Measurements from ENCODE around the gene MIER2.

MIER2 gene

DNA sequence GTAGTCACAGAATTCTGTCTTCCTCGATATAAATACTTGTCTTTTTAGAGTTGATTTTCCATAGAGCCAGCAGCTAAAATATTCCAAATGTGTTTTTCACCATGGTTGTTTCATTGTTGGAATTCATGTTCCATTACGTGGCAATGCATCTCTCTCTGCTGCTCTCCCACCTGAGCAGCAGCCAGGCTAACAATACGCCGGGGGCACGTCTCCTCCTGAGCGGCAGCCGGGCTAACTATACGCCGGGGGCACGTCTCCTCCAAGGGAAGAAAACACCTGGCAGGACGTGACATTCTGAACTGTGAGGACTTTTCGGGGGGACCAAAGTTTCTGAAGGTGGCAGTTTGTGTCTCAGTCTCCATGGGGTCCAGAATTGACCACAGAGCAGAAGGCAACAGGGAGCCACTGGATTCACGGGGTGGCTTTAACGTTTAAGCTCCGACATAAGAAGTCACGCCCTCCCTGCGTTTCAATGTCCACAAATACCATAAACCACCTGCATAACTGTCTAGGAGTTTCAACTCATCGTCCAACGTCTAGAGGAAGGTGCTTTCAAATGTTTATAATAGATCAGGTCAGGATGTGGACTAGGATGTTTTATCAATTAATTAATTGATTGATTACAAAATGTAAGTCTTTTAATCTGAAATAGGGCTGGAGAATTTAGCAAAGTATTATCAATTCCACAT is 68.5 kb downstream of the MIER2 start:
- Histone ChIP-seq H3K36me3 (ENCODE audit: insufficient read depth, low read length) (no peaks in the 10 kb centered on the region), H3K4me1 (ENCODE audit: insufficient read depth, low read length, severe bottlenecking) (no peaks in the 10 kb centered on the region), H3K4me3 (ENCODE audit: low read depth, low read length, poor library complexity, severe bottlenecking) (no peak overlapping the region), H3K27me3 (ENCODE audit: insufficient read depth, low read length) (no peaks in the 10 kb centered on the region; the same call in 1 of the 2 replicates), H3K27ac (ENCODE audit: low read depth, low read length, poor library complexity, severe bottlenecking) (no peak overlapping the region), H2AFZ (ENCODE audit: low read length) (no peak overlapping the region), H3K4me2 (ENCODE audit: low read length) (no peak overlapping the region), H3K79me2 (ENCODE audit: insufficient read depth, low read length) (no peaks in the 10 kb centered on the region), H3K9ac (ENCODE audit: low read length) (no peak overlapping the region), H3K9me2 (ENCODE audit: low read depth, low read length) (no peaks in the 10 kb centered on the region), H3K9me3 (ENCODE audit: low read length) (no peaks in the 10 kb centered on the region), H4K20me1 (ENCODE audit: insufficient read depth, low read length) (no peaks in the 10 kb centered on the region), H3F3A (ENCODE audit: insufficient read depth, low read length) (no peaks in the 10 kb centered on the region)
- TF ChIP-seq EZH2 (IDR thresholded peaks at IDR 0.05; ENCODE audit: borderline replicate concordance, low read length), result no peak
- TF ChIP-seq, protein P1, sequence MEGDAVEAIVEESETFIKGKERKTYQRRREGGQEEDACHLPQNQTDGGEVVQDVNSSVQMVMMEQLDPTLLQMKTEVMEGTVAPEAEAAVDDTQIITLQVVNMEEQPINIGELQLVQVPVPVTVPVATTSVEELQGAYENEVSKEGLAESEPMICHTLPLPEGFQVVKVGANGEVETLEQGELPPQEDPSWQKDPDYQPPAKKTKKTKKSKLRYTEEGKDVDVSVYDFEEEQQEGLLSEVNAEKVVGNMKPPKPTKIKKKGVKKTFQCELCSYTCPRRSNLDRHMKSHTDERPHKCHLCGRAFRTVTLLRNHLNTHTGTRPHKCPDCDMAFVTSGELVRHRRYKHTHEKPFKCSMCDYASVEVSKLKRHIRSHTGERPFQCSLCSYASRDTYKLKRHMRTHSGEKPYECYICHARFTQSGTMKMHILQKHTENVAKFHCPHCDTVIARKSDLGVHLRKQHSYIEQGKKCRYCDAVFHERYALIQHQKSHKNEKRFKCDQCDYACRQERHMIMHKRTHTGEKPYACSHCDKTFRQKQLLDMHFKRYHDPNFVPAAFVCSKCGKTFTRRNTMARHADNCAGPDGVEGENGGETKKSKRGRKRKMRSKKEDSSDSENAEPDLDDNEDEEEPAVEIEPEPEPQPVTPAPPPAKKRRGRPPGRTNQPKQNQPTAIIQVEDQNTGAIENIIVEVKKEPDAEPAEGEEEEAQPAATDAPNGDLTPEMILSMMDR (IDR thresholded peaks at IDR 0.05; ENCODE audit: low read length), result no peak

DNA sequence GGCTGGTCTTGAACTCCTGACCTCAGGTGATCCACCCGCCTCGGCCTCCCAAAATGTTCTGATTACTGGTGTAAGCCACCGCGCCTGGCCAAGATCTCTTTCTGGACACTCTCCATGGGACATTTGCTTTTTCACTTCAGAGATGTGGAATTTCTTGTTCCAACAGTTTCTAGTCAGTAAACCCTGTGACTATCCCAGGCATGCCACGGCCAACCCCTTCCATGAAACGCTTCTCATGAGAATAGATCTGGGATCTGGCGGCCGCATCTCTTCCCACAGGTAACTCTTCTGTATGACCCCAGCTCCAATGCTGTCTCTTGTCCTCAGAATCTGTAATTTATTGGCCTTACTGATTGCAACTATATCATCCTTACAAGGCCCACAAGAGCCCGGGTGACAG is 69.6 kb downstream of the MIER2 start:
- H3K27ac ChIP-seq (ENCODE audit: low read depth, low read length, poor library complexity, severe bottlenecking), result no peak overlapping the region
- H3K36me3 ChIP-seq (ENCODE audit: insufficient read depth, low read length), result no peaks in the 10 kb centered on the region
- no peak overlapping the region for H3K9ac ChIP-seq (ENCODE audit: low read length)
- no peaks in the 10 kb centered on the region for H3K9me3 ChIP-seq (ENCODE audit: low read length)
- TF ChIP-seq, protein P1 (IDR thresholded peaks at IDR 0.05; ENCODE audit: low read length), result no peak
- no peak for TF ChIP-seq EZH2 (IDR thresholded peaks at IDR 0.05; ENCODE audit: borderline replicate concordance, low read length)
- no peaks in the 10 kb centered on the region for H3K9me2 ChIP-seq (ENCODE audit: low read depth, low read length)
- H3K79me2 ChIP-seq (ENCODE audit: insufficient read depth, low read length), result no peaks in the 10 kb centered on the region
- no peak overlapping the region for H3K4me2 ChIP-seq (ENCODE audit: low read length)
- no peaks in the 10 kb centered on the region for H4K20me1 ChIP-seq (ENCODE audit: insufficient read depth, low read length)
- no peaks in the 10 kb centered on the region for H3F3A ChIP-seq (ENCODE audit: insufficient read depth, low read length)
- no peaks in the 10 kb centered on the region; the same call in 1 of the 2 replicates for H3K27me3 ChIP-seq (ENCODE audit: insufficient read depth, low read length)
- H2AFZ ChIP-seq (ENCODE audit: low read length), result no peak overlapping the region
- no peak overlapping the region for H3K4me3 ChIP-seq (ENCODE audit: low read depth, low read length, poor library complexity, severe bottlenecking)
- H3K4me1 ChIP-seq (ENCODE audit: insufficient read depth, low read length, severe bottlenecking), result no peaks in the 10 kb centered on the region

DNA sequence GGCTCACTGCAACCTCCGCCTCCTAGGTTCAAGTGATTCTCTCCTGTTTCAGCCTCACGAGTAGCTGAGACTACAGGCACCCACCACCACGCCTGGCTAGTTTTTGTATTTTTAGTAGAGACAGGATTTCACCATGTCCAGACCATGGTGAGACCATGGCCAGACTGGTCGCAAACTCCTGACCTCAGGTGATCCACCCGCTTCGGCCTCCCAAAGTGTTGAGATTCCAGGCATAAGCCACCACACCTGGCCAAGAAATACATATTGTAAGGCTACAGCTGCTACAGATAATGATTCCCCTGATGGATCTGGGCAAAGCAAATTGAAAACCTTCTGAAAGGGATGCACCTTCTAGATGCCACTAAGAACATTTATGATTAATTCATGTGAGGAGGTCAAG is 71.2 kb downstream of the MIER2 start:
- Histone ChIP-seq H3K36me3 (ENCODE audit: insufficient read depth, low read length) (no peaks in the 10 kb centered on the region), H3K9ac (ENCODE audit: low read length) (no peak overlapping the region), H3K9me3 (ENCODE audit: low read length) (no peaks in the 10 kb centered on the region), H3K4me1 (ENCODE audit: insufficient read depth, low read length, severe bottlenecking) (no peaks in the 10 kb centered on the region), H2AFZ (ENCODE audit: low read length) (no peak overlapping the region), H3K79me2 (ENCODE audit: insufficient read depth, low read length) (no peaks in the 10 kb centered on the region), H3K9me2 (ENCODE audit: low read depth, low read length) (no peaks in the 10 kb centered on the region), H3K27ac (ENCODE audit: low read depth, low read length, poor library complexity, severe bottlenecking) (no peak overlapping the region), H3K4me2 (ENCODE audit: low read length) (no peak overlapping the region), H3K27me3 (ENCODE audit: insufficient read depth, low read length) (no peaks in the 10 kb centered on the region; the same call in 1 of the 2 replicates), H3K4me3 (ENCODE audit: low read depth, low read length, poor library complexity, severe bottlenecking) (no peak overlapping the region), H4K20me1 (ENCODE audit: insufficient read depth, low read length) (no peaks in the 10 kb centered on the region), H3F3A (ENCODE audit: insufficient read depth, low read length) (no peaks in the 10 kb centered on the region)
- TF ChIP-seq, protein P1 (IDR thresholded peaks at IDR 0.05; ENCODE audit: low read length), result no peak
- TF ChIP-seq EZH2 (IDR thresholded peaks at IDR 0.05; ENCODE audit: borderline replicate concordance, low read length), result no peak

Data from OCI-LY1 (cell line).